ENCODE data around the gene RLF.

Gene RLF

DNA sequence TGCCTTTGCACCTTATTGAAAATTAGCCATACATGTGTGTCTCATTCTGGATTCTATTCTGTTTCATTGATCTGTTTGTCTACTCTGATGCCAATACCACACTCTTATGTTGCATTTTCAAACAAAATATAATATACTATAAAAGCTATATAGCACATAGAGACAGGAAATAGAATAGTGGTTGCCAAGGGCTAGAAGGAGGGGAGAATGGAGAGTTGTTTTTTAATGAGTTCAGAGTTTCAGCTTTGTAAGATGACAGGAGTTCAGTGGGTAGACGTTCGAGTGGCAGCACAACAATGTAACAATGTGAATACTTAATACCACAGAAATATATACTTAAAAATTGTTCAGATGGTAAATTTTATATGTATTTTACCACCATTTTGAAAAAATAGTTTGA lies 17.0 kb downstream of the RLF start:
- DNase-seq = no peak
- TF ChIP-seq, protein P1, sequence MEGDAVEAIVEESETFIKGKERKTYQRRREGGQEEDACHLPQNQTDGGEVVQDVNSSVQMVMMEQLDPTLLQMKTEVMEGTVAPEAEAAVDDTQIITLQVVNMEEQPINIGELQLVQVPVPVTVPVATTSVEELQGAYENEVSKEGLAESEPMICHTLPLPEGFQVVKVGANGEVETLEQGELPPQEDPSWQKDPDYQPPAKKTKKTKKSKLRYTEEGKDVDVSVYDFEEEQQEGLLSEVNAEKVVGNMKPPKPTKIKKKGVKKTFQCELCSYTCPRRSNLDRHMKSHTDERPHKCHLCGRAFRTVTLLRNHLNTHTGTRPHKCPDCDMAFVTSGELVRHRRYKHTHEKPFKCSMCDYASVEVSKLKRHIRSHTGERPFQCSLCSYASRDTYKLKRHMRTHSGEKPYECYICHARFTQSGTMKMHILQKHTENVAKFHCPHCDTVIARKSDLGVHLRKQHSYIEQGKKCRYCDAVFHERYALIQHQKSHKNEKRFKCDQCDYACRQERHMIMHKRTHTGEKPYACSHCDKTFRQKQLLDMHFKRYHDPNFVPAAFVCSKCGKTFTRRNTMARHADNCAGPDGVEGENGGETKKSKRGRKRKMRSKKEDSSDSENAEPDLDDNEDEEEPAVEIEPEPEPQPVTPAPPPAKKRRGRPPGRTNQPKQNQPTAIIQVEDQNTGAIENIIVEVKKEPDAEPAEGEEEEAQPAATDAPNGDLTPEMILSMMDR (IDR thresholded peaks at IDR 0.05; ENCODE audit: low read depth, low read length) = no peak
- H3K4me1 ChIP-seq = no peaks in the 10 kb centered on the region
- no peaks in the 10 kb centered on the region for H3K27me3 ChIP-seq
- H3K36me3 ChIP-seq = no peaks in the 10 kb centered on the region
- no peak overlapping the region for H3K4me3 ChIP-seq (ENCODE audit: low read depth, low read length)
- H3K9me3 ChIP-seq = no peaks in the 10 kb centered on the region

DNA sequence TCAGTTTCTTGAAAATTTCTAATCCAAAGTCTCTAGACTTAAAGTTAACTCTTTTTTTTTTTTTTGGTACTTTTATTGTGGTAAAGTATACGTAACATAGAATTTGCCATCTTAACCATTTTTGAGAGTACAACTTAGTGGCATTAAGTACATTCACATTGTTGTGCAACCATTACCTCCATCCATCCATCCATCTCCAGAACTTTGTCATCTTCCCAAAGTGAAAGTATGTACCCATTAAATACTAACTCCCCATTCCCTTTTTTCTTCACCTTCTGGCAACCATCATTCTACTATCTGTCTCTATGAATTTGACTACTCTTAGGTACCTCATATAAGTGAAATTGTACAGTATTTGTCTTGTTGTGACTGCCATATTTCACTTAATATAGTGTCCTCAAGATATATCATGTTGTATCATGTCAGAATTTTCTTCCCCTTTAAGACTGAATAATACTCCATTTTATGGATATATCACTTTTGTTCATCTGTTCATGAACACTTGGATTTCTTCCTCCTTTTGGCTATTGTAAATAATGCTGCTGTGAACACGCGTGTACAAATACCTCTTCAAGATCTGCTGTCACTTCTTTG lies 18.4 kb downstream of the RLF start:
- no peaks in the 10 kb centered on the region for H3K36me3 ChIP-seq
- no peaks in the 10 kb centered on the region for H3K9me3 ChIP-seq
- H3K4me3 ChIP-seq (ENCODE audit: low read depth, low read length) = no peak overlapping the region
- no peak for DNase-seq
- H3K4me1 ChIP-seq = no peaks in the 10 kb centered on the region
- no peaks in the 10 kb centered on the region for H3K27me3 ChIP-seq
- TF ChIP-seq, protein P1 (IDR thresholded peaks at IDR 0.05; ENCODE audit: low read depth, low read length) = no peak

DNA sequence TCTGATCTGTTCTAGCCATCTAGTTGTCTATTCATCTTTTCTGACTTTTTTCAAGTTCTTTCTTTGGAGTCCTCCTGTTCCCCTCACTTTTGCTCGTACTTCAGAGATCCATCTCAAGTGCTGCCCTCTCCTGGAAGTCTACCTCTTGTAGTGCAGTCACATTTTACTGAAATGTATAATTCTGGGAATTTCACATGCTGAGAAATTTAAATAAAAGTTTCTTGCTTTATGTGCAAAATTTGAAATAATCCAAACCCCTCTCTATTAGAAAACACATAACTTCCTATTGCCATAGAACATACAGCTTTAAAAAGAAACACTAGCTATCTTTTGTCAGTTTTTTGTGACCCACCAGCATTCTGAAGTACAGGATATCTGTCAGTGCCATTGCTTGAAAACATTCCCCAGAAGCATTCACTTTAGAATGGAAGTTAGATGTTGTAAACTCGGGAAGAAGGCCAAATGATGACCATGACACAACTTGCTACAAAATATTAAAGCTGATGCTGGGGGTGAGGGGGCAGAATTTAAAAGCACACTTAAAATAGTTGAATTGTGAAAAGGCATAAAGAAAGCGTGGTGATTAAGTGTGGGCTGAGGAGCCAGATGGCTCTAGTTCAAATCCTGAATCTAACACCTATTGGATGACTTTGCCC lies 22.0 kb downstream of the RLF start:
- H3K36me3 ChIP-seq = no peaks in the 10 kb centered on the region
- no peaks in the 10 kb centered on the region for H3K4me1 ChIP-seq
- TF ChIP-seq, protein P1 (IDR thresholded peaks at IDR 0.05; ENCODE audit: low read depth, low read length) = peak; percentile 36
- H3K27me3 ChIP-seq = no peaks in the 10 kb centered on the region
- peak; percentile 9 for DNase-seq
- H3K4me3 ChIP-seq (ENCODE audit: low read depth, low read length) = no peak overlapping the region
- H3K9me3 ChIP-seq = no peaks in the 10 kb centered on the region

DNA sequence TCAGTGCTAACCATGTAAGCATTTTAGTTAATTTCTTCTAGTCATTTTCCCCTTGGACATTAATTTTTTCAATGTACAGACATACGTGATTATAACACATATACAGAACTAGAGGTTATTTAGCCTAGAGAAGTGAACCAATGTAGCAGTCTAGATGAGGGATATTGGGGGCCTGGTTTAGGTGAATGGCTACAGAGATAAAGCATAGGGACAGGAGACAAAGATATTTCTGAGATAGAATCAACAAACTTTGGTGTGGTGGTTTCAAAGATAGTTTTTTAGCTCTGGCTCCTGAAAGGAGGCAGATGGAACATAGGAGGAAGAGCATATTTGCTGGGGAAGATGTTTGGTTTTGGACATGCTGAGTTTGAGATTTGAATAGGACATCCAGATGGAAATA lies 23.0 kb downstream of the RLF start:
- Histone ChIP-seq H3K27me3 (no peaks in the 10 kb centered on the region), H3K4me1 (no peaks in the 10 kb centered on the region)
- TF ChIP-seq, protein P1 (IDR thresholded peaks at IDR 0.05; ENCODE audit: low read depth, low read length) = no peak

DNA sequence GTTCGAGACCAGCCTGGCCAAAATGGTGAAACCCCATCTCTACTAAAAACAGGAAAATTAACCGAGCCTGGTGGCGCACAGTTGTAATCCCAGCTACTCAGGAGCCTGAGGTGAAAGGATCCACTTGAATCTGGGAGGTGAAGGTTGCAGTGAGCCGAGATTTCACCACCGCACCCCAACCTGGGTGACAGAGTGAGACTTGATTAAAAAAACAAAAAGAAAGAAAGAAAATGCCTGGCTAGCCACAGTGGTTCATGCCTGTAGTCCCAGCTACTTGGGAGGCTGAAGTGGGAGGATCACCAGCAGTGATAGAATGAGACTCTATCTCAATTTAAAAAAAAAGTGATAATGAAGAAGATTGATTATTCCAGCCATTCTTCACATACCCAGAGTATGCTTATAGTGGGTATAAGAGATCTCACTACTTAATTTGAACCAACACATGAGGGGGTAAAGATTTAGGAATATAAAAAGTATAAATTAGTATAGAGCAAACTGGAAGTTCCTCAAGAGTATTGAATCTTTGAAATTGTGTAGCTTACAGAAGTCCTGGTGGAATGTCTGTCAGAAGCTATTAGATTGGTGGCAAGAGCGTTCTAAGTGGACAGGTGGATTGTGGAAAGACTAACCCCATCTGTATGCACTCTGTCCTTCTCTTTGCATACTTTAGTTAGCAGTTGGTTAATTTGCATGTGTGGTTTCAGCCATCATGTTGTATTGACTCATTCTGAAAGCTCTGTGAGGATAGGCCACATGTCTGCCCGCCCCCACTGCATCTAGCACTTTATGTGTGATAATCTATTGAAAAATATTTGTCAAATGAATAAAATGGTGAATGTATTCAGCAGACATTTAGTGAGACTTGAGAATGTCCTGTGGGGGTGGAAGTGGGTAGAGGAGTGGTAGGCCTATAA lies 25.0 kb downstream of the RLF start:
- Histone ChIP-seq H3K9me3 (no peaks in the 10 kb centered on the region), H3K4me1 (no peaks in the 10 kb centered on the region), H3K27me3 (no peaks in the 10 kb centered on the region), H3K4me3 (ENCODE audit: low read depth, low read length) (no peak overlapping the region), H3K36me3 (no peaks in the 10 kb centered on the region)
- DNase-seq = no peak
- TF ChIP-seq, protein P1 (IDR thresholded peaks at IDR 0.05; ENCODE audit: low read depth, low read length) = no peak

More for the DNA sequence above, 23.0 kb downstream of the RLF start:
- H3K36me3 ChIP-seq = no peaks in the 10 kb centered on the region
- H3K4me3 ChIP-seq (ENCODE audit: low read depth, low read length) = no peak overlapping the region
- no peak for DNase-seq
- no peaks in the 10 kb centered on the region for H3K9me3 ChIP-seq

Measured in BE2C (cell line).